Activated CD4-positive, alpha-beta T cell treated with anti-CD3 and anti-CD28 coated beads, Interleukin-2, amount 50 U/mL, for 48 hours (primary cell): ENCODE results near the gene NGB.

Experiments used
- DNase-seq, 2 experiments: peaks; one replicate each; pipeline ENCODE4 v3.0.0-alpha.2; 2020

The NGB gene

DNA sequence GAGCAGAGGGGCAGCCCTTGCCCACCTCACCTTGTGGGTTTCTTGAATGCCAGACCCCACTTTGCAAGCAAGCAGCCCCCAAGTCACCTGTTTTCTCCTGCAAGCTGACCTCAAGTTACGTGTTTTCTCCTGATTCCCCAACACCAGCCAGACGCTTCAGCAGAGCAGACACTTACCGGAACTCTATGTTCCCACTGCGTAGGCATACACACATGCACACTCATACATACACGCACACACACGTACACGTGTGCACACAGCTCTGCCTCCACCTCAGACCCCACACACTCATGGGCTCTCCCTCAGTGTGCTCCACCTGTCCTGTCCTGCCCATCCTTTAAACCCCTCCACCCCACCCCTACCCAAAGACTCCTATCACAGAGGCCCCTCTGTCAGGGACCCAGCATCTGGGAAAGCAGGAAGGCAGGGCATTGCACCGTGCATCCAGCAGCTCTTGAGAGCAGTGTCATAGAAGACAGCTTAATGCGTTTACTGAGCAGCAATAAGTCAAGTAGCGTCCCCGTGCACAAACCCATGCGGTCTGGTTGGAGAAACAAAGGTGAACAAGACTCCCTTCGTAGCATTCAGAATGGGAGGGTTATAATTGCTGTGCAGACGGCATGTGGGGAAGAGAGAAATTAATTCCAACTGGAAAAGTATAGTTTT lies 45.0 kb downstream of the NGB start:
- no peak for DNase-seq

DNA sequence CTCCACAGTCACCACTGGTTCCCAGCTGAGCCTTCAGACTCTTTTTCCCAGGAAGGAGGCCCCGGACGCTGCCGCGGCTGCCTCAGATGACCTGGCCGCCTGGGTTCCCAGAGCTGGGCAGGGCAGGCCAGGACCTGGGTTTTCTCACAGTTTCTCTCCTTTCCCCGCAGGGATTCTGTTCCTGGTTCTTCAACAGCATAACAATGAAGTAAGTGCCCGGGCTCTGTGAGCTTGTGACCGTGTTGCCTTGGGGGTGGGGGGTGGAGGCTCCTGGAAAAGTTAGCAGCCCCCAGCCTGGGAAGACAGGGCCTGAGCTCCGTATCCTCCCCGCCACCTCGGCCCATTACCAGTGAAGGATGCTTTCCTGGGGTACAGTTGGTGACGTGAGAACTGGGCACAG lies 45.8 kb downstream of the NGB start:
- DNase-seq = no peak

DNA sequence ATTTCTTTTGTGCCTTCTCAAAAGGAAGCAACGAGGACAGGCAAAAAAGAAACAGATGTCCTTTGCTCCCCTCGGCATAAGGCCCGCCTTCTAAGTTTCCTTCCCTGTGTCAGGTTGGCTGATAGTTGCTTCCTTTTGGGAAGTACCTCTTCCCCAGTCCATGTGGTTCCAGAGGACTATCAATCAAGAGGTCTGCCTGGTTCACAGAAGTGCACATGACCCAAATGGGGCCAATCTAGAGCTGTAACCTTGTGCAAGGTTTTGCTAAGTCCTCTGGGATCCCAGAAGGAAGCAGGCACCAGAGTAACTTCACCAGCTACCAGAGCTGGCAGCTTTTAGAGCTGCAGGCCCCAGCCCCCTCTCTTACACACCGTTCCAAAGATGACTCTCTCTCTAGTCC lies 46.8 kb downstream of the NGB start:
- no peak for DNase-seq

DNA sequence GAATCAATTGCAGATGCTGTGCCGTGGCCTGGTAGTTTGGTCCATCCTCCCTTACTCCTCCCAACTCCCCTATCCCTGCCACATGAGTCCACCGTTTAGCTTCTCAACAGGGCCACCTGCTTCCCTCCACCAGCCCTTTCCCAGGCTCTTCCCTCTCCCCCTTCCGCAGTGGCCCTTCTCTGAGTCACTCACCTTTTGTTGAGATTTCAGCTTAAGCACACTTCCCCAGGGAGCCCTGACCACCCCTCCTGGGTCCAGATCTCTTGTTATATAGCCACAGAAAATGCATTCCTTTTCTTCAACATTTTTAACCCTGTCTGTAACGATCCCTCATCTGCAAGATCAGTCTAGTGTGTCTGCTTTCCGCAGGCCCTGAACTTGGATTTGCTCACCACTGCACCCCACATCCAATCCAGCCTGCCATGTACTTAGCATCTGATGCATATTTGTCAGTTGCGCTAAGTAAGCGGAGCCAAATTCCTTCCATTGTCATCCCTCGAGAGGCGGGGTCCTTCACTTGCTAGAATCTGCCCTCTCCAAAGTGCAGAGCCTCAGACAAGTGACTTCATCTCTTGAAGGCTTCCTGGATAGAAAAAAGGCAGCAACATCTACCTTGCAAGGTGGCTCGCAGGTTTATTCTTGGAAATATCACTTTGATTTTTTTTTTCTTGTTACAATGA lies 48.3 kb downstream of the NGB start:
- DNase-seq = no peak

DNA sequence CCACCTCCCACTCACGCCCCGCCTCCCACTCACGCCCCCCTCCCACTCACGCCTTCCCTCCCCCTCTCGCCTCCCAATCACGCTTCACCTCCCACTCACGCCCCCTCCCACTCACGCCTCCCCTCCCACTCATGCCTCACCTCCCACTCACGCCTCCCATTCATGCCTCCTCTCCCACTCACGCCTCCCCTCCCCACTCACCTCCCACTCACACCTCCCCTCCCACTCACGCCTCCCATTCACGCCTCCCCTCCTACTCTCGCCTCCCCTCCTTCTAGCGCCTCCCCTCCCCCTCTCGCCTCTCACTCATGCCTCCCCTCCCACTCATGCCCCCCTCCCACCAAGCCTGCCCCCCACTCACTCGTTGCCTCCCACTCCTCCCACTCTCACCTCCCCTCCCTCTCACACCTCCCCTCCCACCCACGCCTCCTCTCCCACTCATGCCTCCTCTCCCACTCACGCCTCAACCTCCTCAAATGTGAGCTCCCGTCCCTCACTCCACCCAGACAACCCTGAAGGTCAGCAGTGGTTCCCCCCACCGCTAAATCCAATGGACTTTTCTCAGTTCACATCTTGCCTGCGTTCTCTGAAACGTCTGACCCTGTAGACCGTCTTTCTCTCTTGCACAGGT lies 49.6 kb downstream of the NGB start:
- DNase-seq = no peak

DNA sequence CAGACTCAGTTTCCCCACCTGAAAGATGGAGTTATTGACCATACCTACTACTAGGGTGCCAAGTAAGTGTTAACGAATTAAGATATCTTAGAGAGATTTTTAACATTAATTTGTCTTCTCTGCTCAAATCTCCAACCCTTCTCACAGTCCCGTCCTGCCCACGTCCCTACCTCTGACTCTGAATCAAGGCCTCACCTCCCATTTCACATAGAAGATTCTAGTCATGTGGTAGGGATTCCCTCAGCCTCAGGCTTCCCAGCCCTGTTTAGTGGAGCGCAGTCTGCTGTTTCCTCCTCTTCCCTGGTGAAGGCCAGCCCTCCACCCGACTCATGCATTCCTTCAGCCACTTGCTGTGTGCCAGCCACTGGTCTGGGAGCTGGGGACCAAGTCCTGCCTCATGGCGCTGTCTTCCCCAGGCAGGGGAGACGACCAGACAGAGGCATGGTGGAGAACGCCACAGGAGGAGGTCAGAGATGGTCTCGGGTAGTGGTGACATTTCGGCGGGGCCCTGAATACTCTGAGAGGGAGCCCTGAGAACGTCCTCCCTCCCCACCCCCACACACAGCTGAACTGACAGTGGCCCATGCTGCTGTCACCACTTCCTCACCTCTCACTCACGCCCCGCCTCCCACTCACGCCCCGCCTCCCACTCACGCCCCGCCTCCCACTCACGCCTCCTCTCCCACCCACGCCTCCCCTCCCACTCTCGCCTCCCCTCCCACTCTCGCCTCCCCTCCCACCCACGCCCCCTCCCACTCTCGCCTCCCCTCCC lies 50.6 kb downstream of the NGB start:
- DNase-seq = no peak

DNA sequence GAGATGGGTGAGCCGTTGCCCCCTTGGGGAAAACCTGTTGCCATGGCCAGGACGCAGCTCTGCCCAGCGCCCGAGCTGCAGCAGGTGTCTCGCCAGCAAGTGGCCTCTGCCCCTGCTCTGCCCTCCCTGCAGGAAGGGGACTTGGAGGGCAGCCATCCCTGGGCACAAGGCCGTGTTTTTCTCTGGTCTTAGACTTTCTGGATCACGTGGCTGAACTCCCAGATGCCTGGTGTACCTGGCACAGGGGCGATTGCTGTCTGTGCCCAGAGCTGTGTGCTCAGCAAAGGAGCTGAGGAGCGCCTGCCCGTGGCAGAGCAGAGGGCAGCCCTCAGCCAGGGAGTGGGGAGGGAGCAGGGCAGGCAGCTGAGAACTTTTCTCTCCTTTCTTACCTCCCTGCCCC lies 51.4 kb downstream of the NGB start:
- no peak for DNase-seq

DNA sequence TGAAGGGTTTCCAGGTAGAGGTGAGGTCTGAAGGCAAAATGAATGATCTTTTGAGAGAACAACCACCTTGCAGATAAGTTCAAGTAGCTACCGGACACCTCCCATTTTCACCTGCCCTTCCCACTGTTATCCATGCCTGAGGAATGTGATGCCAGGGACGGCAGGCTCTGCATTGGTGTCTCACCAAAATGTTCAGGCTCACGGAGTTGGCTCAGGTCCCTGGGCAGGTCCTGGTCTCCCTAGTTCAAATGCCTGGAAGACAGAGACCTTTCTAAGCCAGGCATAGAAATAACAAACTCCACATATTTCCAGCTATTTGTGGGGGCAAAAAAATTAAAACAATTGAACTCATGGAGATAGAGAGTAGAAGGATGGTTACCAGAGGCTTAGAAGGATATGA lies 53.5 kb downstream of the NGB start:
- DNase-seq = no peak
